NCI-H82 (cell line): ENCODE results near the gene ATAD3A.
"Not testable (repeated sequence)": the region's sequence is repeated elsewhere in the genome, so short reads cannot be mapped to it uniquely, and the experiment has no call there.

Experiments used
- DNase-seq: peaks from one replicate; lab custom pipeline; 2025; lab: John Stamatoyannopoulos, UW

ATAD3A gene

DNA sequence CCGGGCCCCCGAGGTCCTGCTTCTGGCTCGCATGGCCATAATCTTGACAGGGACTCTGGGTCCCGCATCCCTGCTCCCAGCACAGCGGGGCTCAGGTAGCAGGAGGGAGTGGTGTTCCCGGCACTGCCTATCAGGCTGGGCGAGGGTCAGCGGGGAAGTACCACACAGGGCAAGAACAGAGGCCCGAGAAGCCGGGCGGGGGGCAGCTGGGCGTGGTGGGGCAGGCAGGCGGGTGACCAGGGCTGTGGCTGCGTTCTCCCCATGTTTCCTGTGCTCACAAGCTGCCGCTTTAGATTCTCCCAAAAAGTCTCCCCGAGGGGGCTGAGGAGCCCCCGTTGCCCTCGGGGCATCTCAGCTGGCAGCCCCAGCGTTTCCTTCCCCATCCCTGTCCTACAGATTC, 22.1 kb upstream of the ATAD3A start:
- no peak for DNase-seq

DNA sequence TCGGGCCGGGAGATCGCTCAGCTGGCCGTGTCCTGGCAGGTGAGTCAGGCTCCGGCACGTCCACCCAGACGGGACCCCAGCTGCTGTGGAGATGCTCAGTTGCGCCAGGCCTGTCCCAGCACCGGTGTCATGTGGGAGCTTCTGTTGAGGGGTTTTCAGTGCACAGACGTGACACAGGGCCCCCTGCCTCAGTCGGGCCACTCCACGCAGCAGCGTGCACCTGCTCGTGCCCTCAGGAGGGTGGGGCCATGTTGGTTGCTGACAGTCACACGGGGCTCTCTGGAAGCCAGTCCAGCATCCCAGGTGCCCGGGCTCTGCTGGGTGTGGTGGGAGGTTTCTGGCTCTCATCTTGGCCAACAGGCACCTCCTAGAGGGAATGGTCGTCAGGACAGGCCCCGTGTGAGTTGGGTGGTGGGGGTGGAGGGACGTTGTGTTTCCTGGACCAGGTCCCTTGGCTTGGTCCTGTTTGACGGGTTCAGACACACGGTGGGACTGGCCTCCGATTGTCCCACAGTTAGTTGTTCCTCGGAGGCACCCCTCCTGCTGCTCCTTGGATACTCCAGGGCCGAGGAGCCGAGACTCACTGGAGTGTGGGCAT, 21.2 kb upstream of the ATAD3A start:
- no peak for DNase-seq

DNA sequence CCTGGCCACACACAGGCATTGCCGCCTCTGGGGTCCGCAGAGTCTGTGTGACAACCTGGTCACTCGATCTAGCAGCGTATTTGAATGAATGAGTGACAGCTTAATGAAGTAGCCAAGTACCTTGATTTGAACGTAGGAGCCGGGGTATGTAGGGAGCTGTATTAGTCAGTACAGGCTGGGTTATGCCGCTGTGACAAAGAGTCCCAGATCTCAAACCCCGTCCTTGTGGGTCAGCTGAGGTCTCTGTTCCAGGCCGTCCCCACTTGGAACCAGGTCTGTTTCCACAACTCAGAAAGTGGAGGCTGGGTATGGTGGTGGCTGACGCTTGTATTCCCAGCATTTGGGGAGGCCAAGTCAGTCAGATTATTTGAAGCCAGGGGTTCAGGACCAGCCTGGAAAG, 20.4 kb upstream of the ATAD3A start:
- DNase-seq, result no peak

DNA sequence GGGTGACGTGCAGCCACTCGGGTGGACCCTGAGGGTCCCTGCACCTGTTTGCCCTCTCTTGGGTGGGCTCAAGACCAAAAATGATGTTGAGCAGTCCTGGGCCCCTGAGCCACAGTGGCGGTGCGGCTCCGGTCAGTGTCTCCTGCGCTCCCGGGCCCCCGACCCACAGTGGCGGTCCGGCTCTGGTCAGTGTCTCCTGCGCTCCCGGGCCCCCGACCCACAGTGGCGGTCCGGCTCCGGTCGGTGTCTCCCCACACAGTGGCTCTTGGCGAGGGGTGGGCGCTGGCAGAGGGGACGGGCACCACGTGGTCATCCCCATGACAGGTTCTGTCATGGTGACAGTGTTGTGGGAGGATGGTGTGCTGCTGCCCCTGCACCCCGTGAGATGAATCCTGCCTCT, 17.7 kb upstream of the ATAD3A start:
- DNase-seq, result not testable (repeated sequence)

DNA sequence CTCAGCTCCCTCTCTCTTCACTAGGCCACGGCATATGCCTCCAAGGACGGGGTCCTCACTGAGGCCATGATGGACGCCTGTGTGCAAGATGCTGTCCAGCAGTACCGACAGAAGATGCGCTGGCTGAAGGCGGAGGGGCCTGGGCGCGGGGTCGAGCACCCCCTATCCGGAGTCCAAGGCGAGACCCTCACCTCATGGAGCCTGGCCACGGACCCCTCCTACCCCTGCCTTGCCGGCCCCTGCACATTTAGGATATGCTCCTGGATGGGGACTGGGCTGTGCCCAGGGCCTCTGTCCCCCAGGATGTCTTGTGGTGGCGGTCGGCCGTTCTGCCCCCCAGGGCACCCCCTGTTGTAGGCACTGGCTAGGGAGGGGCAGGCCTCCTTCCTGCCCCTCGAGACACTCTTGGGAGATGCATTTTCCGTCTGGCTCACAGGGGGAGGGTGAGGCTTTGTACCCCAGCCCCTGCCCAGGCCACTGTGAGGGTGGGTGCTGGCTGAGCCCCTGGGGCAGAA, 16.4 kb upstream of the ATAD3A start:
- DNase-seq, result not testable (repeated sequence)

DNA sequence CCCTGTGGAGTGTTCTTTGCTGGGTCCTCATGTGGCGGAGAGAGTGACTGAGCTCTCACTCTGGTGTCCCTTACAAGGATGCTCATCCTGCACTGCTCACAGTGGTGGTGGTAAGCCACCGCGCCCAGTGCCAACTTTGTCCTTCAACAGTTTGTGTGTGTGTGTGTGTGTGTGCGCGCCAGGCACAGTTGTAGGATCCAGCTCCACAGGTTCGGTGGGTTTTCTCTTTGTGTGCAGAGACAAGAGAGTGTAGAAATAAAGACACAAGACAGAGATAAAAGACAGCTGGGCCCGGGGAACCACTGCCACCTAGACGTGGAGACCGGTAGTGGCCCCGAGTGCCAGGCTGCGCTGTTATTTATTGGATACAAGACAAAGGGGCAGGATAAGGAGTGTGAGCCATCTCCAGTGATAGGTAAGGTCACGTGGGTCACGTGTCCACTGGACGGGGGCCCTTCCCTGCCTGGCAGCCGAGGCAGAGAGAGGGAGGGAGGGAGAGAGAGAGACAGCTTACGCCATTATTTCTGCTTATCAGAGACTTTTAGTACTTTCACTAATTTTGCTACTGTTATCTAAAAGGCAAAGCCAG, 7.1 kb upstream of the ATAD3A start:
- DNase-seq, result peak; percentile 91

DNA sequence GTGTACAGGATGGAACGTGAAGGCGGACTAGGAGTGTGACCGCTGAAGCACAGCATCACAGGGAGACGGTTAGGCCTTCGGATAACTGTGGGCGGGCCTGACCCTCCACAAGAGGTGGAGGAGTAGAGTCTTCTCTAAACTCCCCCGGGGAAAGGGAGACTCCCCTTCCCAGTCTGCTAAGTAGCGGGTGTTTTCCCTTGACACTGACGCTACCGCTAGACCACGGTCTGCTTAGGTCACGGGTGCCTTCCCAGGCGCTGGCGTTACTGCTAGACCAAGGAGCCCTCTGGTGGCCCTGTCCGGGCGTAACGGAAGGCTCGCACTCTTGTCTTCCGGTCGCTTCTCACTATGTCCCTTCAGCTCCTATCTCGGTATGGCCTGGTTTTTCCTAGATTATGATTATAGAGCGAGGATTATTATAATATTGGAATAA, 6.6 kb upstream of the ATAD3A start:
- peak; percentile 70 for DNase-seq

DNA sequence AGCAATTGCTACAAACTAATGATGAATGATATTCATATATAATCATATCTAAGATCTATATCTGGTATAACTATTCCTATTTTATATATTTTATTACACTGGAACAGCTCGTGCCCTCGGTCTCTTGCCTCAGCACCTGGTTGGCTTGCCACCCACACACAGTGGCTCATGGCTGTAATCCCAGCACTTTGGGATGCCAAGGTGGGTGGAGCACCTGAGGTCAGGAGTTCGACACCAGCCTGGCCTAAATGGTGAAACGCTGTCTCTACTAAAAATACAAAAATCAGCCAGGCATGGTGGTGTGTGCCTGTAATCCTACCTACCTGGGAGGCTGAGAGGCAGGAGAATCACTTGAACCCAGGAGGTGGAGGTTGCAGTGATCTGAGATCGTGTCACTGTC, 6.2 kb upstream of the ATAD3A start:
- DNase-seq, result not testable (repeated sequence)

DNA sequence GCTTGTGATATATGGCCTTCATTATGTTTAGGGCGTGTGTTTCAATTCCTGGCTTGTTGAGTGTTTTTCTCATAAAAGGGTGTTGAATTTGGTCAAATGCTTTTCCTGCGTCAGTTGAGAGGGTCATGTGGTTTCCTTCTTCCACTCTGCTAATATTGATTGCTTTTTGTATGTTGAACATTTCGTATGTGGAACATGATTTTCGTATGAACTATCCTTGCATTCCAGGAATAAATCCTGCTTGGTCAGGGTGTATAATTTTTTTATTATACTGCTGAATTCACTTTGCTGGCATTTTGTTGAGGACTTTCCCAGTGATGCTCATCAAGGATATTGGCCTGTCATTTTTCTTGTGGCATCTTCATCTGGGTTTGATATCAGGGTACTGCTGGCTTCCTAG, 4.7 kb upstream of the ATAD3A start:
- DNase-seq, result no peak

DNA sequence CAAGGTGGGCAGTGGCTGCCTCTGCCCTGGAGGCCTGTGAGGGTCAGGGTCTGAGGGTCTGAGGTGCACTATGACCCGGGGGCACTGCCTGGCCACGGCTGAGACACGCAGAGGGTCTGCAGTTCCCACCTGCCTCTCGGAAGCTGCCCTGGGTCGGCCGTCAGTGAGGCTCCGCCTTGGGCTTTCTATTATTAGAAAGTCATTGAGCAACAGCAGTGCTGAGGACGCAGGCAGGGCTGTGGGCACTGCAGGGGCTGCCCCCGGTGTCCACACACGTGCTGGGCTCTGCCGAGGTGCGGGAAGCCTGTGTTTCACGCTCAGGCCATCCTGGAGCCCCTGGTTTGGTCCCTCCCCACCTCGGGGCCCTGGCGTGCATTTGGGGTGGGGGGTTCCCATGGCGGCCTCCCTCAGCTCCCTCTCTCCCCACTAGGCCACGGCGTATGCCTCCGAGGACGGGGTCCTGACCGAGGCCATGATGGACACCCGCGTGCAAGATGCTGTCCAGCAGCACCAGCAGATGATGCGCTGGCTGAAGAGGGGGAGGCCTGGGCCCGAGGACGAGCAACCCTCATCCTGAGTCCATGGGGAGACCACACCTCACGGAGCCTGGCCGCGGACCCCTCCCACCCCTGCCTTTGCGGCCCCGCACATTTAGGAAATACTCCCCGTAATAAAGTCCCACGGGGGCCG, 3.0 kb upstream of the ATAD3A start:
- not testable (repeated sequence) for DNase-seq

DNA sequence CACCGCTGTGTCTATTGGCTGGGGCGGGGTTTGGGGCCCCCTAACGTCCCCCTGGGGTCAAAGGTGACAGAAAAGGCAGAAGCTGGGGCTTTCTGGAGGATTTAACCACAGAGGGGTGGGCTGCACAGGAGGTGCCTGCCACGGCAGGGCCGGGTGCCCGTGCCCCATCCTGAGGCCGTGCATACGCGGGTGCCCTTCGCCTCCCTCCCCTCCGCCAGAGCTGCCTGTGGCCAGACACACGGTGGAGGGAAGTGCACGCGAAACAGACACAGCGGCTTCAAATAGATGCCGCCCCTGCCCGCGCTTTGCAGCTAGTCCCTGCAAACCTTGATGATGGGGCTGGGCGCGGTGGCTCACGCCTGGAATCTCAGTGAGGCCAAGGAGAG, 2.5 kb upstream of the ATAD3A start:
- not testable (repeated sequence) for DNase-seq

DNA sequence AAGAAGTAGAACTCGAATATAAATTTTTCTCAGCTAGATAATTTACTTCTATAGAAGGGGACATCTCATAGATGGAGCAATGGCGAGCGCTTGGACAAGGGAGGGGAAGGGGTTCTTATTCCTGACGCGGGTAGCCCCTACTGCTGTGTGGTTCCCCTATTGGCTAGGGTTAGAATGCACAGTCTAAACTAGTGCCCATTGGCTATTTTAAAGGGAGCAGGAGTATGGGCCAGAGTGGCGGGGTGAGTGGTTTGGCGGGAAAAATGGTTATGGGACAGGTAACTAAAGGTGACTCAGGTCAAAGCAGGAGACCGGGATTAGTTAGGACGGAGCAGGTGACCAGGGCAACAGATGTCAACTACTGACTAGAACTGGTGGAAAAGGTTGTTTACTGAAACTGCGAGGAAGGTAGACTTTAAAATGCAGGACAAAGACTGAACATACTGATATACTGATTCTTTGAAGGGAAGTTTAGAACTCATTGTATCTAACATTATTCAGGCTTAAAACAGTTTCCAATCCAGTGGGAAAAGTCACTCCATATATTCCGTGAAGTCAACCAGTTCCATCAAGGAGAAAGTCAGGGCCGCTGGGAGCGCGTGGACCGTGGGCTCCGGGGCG, 940 bp upstream of the ATAD3A start:
- peak; percentile 85 for DNase-seq

DNA sequence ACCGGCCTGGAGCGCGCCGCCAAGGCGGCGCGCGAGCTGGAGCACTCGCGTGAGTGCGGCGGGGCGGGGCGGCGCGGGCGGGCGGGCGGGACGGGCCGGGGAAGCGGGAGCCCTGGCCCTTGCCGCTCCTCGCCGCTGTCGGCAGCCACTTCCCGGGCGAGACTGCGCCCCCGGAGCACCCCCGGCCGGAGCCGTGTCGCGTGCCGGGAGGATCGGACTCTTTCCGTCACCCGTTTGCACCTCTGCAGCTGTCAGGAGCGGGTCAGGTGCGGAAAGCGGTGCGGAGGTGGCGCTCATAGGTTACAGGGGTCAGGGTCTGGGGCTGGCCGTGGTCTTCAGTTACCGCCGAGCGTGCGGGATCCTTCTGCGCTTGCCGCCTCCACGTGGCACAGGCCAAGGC, 463 bp downstream of the ATAD3A start:
- DNase-seq, result not testable (repeated sequence)

DNA sequence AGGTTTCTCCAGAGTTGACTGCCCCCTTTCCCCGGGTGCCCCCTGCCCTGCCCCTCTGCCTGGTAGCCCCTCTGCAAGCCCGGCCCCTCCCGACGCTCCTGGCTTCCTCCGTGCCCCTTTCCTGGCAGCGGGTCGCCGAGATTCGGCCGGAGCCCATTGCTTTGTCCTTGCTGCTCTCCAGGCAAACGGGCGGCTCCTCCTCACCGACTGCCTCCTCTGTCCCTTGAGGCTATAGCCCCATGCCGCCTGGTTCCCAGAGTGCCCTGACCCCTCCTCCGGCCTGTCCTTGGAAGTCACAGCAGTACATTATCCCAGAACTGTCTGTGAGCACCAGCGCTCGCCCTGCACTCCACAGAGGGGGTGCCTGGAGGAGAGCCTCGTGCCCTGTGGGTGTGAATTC, 1.7 kb downstream of the ATAD3A start:
- DNase-seq, result not testable (repeated sequence)

DNA sequence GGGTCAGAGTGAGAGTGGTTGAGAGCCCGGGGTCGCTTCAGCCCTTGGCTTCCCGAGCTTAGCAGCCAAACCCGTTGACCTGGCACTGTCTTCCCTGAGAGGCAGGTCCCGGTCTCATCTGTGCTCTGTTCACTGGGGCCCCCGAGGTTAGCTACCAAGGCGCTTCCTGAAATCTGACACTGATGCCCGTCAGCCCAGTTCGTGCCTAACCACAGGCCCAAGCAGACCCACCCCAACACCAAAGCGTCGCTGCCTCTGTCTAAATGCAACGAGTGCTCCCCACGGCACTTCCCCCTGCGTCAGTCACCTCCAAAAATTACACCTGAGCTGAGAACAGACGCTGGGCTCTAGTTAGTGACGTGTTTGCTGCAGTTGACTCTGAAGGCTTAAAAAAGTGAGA, 2.4 kb downstream of the ATAD3A start:
- DNase-seq, result not testable (repeated sequence)

DNA sequence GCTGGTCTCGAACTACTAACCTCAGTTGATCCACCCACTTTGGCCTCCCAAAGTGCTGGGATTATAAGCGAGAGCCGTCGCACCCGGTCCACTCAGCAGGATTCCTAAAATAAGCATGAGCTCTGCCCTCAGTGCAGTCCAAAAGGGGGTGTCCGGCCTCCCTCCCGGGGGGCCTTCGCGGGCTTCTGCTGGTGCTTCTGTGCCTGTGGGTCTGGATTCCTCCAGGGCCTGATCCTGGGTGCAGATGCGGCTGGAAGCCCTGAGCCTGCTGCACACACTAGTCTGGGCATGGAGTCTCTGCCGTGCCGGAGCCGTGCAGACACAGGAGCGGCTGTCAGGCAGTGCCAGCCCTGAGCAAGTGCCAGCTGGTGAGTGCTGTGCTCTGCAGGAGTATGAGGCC, 5.0 kb downstream of the ATAD3A start:
- DNase-seq, result not testable (repeated sequence)

DNA sequence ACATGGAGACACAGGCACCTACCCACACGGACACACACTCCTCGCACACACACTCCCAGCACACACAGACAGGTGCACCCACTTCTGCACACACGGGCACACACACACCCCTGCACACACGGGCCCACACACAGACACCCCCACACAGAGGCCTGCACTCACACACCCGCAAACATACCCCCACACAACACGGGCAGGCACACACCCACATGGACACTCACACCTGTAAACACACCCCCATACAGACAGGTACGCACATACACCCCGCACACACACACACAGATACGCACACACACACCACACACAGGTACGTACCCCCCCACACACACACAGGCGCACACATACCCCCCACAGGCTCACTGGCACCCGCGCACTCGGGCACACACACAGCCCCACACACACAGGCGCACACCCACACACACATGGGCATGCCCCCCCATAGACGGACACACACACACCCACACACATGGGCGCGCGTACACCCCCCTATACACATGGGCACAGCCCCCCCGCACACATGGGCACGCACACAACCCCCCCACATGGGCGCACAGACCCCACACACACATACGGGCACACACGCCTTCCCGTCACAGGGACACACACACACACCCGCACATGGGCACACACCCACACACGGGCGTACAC, 6.1 kb downstream of the ATAD3A start:
- no peak for DNase-seq

DNA sequence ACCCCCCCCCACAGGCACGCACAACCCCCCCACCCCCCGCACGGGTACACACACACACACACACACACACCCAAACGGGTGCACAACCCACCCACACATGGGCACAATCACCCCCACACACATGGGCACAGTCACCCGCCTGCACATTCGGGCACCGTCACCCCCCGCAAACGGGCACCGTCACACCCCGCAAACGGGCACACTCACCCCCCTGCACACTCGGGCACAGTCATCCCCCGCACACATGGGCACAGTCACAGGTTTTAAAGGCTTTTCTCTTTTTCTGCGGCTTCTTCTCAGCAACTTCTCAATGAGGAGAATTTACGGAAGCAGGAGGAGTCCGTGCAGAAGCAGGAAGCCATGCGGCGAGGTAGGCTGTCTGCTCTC, 6.7 kb downstream of the ATAD3A start:
- DNase-seq, result not testable (repeated sequence)

DNA sequence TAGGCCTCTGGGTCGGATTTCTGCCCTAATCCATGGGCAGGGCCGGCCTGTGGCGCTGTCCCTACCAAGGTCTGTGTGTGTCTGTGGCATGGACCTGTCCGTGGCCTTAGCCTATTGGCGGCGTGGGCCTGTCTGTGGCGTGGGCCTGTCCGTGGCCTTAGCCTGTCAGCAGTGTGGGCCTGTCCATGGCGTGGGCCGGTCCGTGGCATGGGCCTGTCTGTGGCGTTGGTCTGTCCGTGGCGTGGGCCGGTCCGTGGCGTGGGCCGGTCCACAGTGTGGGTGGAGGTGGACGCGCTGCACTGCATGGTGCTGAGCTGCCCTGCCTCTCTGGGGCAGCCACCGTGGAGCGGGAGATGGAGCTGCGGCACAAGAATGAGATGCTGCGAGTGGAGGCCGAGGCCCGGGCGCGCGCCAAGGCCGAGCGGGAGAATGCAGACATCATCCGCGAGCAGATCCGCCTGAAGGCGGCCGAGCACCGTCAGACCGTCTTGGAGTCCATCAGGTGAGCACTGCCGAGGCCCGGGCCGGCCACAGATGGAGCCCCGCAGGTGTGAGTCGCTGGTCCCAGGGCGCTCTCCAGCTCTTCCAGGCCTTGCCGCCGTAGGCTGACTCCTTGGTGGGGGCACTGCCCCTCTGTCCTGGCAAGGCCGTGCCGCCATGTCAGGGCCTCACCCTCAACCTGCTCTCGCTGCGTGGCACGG, 8.0 kb downstream of the ATAD3A start:
- not testable (repeated sequence) for DNase-seq

DNA sequence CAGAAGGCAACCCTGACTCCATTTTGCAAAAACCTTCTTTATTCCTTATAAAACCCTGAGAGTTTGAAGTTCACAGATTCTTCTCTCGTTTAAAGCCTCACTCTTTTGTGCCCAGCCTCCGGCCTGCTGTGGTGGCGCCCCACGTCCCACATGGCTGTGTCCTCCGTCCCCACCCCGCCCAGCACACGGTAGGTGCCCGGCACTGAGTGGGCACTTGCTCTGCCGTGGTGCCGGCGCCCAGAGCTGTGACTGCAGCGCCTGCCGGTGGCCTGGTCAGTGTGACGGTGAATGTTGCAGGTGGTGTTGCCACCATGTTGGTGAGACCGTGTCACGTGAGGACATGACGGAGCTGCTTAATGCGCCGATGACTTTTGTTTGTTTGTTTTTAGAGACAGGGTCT, 9.4 kb downstream of the ATAD3A start:
- DNase-seq, result no peak

DNA sequence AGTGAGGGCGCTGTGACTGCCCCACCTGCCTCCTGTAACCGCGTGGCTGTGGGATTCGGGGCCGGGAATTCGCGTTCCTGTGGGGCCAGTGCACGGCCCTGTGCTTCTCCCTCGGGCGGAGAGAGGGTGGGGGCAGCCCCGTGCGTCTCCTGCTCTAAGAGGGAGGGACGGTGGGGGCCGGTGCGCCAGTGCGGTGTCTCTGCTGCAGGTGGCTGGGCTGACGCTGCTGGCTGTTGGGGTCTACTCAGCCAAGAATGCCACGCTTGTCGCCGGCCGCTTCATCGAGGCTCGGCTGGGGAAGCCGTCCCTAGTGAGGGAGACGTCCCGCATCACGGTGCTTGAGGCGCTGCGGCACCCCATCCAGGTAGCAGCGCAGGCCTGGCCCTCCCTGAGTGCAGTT, 10.6 kb downstream of the ATAD3A start:
- not testable (repeated sequence) for DNase-seq

DNA sequence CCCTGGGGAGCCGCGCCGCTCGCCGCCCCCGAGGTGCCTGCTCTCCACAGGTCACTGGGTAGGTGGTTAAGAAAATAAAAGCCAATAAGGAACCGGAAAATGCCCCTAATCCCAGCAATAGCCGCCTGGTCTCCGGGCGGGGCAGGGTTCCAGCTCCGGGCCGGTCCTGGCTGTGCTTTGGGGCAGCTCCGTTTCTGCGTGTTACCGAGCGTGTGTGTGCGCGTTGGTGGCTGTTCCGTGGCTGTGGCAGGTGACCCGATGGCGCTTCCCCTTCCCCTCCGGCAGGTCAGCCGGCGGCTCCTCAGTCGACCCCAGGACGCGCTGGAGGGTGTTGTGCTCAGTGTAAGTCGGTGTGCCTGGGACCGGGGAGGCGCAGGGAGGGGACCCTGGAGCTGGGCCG, 11.3 kb downstream of the ATAD3A start:
- DNase-seq, result not testable (repeated sequence)
